GM19023 (cell line): Measurements from ENCODE around the gene FLRT1.

Experiments
- ATAC-seq: cut with Tn5 transposase; IDR thresholded peaks from one replicate; pipeline ENCODE4 v1.9.1; 2021; ENCODE audit warnings: mild to moderate bottlenecking, moderate library complexity; ENCODE audit not compliant: unreplicated experiment

FLRT1 gene

GRCh38 chr11:64035576-64035975 lies at the start of gene FLRT1:
TSS of gene FLRT1 (plus strand) at chr11:64035931. CDS start at chr11:64116268, 80,337 bp downstream.
- no peak for ATAC-seq

DNA sequence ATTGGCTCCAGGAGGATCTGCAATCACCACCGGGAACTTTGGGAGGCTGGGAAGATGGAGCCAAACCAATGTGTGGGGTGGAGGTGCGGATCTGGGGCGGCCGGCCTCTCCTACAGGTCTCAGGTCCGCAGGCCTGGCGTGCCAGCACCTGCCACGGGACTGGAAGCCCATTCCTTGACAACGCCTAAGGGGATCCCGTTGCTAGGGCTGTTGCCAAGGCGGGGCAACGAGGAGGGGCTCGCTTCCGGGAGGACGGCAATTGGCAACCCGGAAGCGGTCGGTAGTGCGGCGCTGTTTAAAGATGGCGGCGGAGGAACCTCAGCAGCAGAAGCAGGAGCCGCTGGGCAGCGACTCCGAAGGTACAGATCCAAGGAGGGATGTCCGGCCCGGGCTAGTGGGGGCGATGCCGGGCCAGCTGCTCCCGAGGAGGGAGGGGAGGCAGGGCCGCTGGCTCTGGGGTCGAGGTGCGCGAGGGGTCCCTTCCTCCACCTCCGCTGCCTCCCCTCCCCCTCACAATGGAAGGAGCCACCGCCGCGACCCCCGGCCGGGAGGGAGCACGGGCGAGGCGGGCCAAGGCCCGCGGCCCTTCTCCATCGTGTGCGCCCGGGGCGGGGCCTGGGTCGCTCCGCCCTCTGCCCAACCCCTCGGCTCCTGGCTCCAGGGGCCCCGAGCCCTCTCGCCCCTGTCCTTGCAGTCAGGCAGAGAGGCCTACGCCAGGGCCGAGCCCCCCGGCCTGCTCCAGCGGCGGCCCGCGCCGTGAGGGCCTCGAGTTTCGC lies 49.4 kb upstream of the FLRT1 start, which contains the start of gene OTUB1:
Gene OTUB1 (plus strand): TSS at position 283 of the 776 bp plus-strand sequence. CDS start 19 bp downstream, at position 302.
- ATAC-seq, result peak; percentile 92

- ATAC-seq, result no peak
Measured at GRCh38 chr11:63986932-63987513, 48.7 kb upstream of the FLRT1 start.

DNA sequence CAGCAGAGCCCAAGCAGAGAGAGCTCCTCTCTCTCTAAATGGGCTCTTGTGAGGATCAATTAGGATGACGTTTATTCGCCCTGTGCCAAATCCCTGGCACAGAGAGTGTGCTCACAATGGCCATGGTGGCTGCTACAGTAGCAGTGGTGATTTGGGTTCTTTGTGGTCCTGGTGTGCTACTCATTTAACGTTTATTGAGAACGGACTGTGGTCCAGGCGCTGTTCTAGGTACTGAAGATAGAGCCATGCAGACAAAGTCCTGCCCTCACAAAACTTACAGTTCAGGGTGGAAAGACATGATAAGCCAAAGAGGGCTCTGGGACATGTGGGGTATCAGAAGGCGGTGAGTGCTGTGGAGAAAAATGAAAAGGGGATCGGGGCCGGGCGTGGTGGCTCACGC lies 44.2 kb upstream of the FLRT1 start:
- no peak for ATAC-seq

- no peak for ATAC-seq
Measured at GRCh38 chr11:63993100-63993499, 42.6 kb upstream of the FLRT1 start.

DNA sequence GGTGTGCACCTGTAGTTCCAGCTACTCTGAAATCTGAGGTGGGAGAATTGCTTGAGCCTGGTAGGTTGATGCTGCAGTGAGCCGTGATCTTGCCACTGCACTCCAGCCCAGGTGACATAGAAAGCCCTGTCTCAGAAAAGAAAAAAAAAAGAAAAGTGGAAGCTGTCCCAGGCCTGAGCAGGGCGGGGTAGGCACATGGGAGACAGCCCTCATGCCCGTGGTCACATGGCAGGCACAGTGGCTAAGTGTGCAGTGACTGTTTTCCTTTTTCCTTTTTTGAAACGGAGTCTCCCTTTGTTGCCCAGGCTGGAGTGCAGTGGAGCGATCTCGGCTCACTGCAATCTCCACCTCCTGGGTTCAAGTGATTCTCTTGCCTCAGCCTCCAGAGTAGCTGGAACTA lies 41.7 kb upstream of the FLRT1 start:
- no peak for ATAC-seq

DNA sequence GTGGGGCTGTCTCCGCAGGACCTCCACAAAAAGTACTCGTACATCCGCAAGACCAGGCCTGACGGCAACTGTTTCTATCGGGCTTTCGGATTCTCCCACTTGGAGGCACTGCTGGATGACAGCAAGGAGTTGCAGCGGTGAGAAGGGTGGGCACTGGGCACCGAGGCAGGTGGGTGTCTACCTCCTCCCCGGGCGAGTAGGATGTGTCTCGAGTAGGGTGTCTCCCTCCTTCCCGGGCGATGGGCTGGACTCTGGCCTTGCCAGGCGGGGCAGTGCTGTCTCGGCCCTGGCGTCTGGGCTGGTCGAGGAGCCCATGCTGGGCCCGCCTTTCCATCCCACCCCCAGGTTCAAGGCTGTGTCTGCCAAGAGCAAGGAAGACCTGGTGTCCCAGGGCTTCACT lies 39.2 kb upstream of the FLRT1 start:
- ATAC-seq, result no peak

- no peak for ATAC-seq
Measured at GRCh38 chr11:63997104-63997700, 38.5 kb upstream of the FLRT1 start.

DNA sequence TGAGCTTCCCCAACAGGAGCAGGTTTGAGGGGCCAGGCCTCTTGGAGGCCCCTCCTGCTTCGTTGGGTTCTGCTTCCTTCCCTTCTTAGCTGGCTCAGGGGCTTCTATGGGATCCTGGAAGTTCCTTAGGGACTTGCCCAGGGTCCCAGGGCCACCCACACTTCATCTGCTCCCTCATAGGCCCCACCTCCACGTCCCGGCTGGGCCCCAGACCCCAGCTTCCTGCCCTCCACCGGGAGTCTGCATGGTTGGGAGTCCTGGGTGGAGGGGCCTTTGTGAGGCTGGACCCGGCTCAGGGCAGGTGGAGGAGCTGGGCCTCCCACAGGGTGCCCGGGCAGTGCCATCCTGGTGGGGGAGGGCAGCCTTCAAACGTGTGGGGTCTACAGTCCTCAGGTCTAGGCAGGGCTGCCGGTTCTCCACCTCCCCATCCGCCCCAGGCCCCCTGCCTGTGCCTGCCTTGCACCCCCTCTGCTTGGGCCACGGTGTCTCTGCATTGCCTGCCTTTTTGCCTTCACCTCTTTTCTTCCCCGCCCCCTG lies 37.9 kb upstream of the FLRT1 start:
- ATAC-seq, result no peak

DNA sequence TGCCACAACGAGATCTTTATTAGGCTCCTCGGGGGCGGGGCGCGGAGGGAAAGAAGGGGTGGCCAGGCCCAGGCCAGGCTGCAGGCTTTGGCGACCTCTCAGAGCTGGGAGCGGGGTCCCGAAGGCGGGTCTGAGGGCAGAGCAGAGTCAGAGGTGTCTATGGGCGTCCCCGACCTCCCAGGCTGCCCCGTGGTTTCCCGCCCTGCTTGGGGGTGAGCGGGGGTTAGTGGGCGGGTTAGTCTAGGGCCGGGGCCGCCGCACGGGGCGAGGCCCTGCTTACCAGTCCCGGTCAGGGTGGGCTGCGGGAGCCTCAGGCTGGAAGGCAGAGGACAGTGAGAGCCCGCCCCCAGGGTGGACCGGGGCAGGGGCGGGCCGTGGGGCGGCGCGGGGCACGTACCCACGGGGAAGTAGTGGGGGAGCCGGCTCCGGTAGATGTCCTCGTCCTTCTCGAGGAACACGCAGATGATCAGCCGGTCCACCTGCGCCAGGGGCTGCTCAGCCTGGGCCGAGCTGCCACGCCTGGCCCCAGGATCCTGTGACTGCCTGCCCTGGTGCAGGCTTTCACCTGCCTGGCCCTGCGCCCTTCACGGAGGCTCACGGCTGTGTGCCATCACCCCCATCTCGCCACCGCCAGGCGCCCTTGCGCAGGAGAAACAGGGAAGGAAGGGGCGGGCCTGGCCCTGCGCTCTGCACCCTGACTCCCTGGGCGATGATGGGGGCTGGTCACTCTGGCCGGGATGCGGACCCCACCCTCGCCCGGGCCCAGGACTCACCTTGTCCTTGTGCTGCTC lies 37.0 kb upstream of the FLRT1 start:
- no peak for ATAC-seq

DNA sequence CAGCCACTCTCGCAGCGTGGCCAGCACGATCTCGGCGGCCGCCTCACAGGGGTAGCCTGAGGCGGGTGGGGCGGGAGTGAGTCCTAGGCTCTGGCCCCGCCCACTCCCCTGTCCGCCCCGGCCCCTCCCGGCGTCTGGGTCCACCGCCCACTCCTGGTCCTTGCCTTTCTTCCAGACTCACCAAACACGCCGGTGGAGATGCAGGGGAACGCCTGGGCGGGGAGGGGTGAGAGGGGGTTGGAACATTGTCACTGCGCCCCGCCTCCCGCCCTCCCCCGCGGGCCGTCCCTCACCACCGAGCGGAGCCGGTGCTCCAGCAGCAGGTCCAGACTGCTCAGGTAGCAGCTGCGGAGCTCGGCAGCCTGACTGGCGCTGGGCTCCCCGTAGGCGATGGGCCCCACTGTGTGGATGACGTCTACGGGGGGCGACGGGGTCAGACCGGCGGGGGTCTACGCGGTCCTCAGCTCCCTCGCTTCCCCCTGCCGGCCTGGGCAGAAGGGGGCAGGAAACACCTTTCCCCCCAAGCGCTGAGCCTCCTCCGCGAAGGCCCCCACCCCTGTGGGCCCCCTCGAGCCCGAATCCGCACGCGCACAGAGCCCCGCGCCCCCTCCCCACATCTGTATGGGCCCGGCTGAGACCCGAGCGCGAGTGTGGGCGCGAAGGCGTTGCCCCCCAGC lies 36.2 kb upstream of the FLRT1 start:
- no peak for ATAC-seq

DNA sequence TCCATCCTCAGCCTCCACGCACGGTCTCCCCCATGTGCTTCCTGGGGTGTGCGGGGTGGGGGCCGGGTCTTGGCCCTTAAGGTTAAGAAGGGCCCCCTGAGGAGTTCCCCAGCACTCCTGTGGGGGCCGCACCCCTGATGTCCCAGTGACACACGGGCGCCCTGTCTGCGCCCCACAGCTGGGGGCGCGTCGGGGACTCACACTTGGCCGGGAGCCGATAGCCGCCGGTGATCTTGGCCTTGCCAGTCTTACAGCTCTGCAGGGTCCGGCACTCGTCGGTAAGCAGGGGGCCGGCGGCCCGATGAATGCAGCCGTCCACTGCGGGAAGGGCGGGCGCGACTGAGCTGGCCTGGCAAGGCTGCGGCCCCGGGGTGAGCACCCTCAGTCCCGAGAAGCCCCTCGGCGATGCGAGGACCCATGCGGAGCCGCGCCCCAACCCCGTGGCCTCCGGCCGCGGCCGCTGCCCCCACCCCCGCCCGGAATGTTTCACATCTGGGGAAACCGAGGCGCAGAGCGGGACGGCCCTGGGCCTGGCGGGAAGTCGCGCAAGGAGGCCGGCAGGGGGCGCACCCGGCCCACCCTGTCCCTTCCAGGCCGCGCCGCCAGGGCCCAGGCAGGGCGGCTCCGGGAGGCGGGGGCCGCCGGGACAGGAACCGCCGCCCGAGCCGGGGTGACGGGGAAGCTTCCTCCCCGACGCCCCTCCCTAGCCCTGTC lies 35.5 kb upstream of the FLRT1 start:
- ATAC-seq, result no peak

- ATAC-seq, result no peak
Measured at GRCh38 chr11:64000740-64001483, 34.8 kb upstream of the FLRT1 start.

- no peak for ATAC-seq
Measured at GRCh38 chr11:64001484-64002420, 34.0 kb upstream of the FLRT1 start.

- no peak for ATAC-seq
Measured at GRCh38 chr11:64003807-64004589, 31.7 kb upstream of the FLRT1 start.

DNA sequence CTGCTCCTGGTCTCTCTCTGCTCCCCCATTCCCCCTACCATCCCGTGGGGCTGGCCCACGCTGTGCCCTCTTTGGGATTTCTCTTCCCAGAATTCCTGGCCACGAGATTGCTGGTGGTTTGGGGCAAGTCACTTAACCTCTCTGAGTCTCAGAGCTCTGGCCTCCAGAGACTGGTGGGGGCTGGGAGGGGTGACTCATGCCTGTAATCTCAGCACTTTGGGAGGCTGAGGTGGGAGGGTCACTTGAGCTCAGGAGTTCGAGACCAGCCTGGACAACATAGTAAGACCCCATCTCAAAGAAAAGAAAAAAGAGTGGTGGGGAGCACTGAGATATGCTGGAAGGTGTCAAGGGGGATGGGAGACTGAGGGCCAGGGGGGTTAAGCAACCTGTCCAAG lies 31.1 kb upstream of the FLRT1 start:
- ATAC-seq, result no peak

DNA sequence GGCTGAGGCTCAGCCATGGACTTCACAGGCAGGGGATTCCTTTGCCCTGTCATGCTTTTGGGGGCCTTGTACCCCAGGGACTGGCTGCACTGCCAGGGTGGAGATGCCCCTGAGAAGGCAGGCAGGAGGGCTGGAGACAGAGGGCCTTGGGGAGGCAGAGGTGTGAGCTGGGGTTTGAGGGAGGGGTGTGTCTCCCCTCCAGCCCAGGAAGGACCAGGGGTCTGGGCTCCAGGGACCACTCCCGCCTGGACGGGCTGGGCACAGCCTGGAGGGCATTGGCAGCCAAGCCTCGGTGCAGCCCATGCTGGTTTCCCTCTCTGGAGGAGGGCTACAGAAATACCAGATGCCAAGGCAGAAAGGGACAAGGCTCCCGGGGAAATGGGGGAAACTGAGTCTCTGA lies 30.0 kb upstream of the FLRT1 start:
- ATAC-seq, result no peak
